GM23338 (cell line): ENCODE measurements around the gene CASK. TPM values are rescaled to one million over a fixed set of nuclear protein-coding genes. Genes with fewer than 3 reads are reported as not detected.

Experiments used
- ATAC-seq: fragments of 200-7000 bp; cut with Tn5 transposase; 3 replicates; pipeline ENCODE4 v1.9.1; 2020
- DNase-seq: peaks from one replicate; pipeline ENCODE4 v3.0.0-alpha.2; 2015; ENCODE audit warnings: low spot score
- H2AFZ ChIP-seq: fragments of 200-600 bp; sonication (generic); 2 replicates; pipeline ENCODE4 v1.8.0; 2016; ENCODE audit warnings: antibody characterized with exemption, mild to moderate bottlenecking, moderate library complexity
- H3F3A ChIP-seq: fragments of 200-600 bp; sonication (generic); replicated peaks from 2 replicates; pipeline ENCODE4 v1.8.0; 2017; ENCODE audit warnings: antibody characterized with exemption, mixed run types, low read depth
- H3K27ac ChIP-seq: fragments of 200-600 bp; sonication (generic); 2 replicates; pipeline ENCODE4 v1.6.1; 2016; ENCODE audit warnings: low read depth
- H3K27me3 ChIP-seq: fragments of 200-600 bp; sonication (generic); 2 replicates; pipeline ENCODE4 v1.8.0; 2016; ENCODE audit warnings: mild to moderate bottlenecking, mixed run types, moderate library complexity; ENCODE audit not compliant: insufficient read depth
- H3K36me3 ChIP-seq: fragments of 200-600 bp; sonication (generic); 2 replicates; pipeline ENCODE4 v1.8.0; 2016; ENCODE audit warnings: mild to moderate bottlenecking; ENCODE audit not compliant: insufficient read depth
- H3K4me1 ChIP-seq: fragments of 200-600 bp; sonication (generic); 2 replicates; pipeline ENCODE4 v1.8.0; 2016; ENCODE audit warnings: mild to moderate bottlenecking, moderate library complexity; ENCODE audit not compliant: insufficient read depth
- H3K4me2 ChIP-seq: fragments of 200-600 bp; sonication (generic); 2 replicates; pipeline ENCODE4 v1.7.1; 2017; ENCODE audit warnings: mixed run types
- H3K4me3 ChIP-seq: fragments of 200-600 bp; sonication (generic); 2 replicates; pipeline ENCODE4 v1.6.1; 2016; ENCODE audit warnings: mixed run types
- H3K79me2 ChIP-seq: fragments of 200-600 bp; sonication (generic); replicated peaks from 2 replicates; pipeline ENCODE4 v1.8.0; 2017; ENCODE audit warnings: mild to moderate bottlenecking; ENCODE audit not compliant: insufficient read depth
- H3K9me2 ChIP-seq: fragments of 200-600 bp; sonication (generic); 2 replicates; pipeline ENCODE4 v1.8.0; 2017; ENCODE audit not compliant: insufficient read depth
- H4K20me1 ChIP-seq: fragments of 200-600 bp; sonication (generic); replicated peaks from 2 replicates; pipeline ENCODE4 v1.8.0; 2017; ENCODE audit warnings: mild to moderate bottlenecking; ENCODE audit not compliant: insufficient read depth
- H3K27ac Mint-ChIP-seq: 2 replicates; pipeline ENCODE4 v1.8.0; 2020; ENCODE audit warnings: inconsistent platforms, mild to moderate bottlenecking, moderate library complexity, mixed read lengths
- H3K27me3 Mint-ChIP-seq: 3 replicates; pipeline ENCODE4 v1.8.0; 2022; ENCODE audit warnings: low read depth, mild to moderate bottlenecking, moderate library complexity, mixed read lengths, inconsistent platforms; ENCODE audit not compliant: insufficient read depth, poor library complexity
- H3K36me3 Mint-ChIP-seq: 3 replicates; pipeline ENCODE4 v1.8.0; 2021; ENCODE audit warnings: low read depth, mild to moderate bottlenecking, inconsistent platforms, moderate library complexity, mixed read lengths
- H3K4me1 Mint-ChIP-seq: 3 replicates; pipeline ENCODE4 v1.8.0; 2020; ENCODE audit warnings: mild to moderate bottlenecking, inconsistent platforms, mixed read lengths
- H3K4me3 Mint-ChIP-seq: 3 replicates; pipeline ENCODE4 v1.8.0; 2021; ENCODE audit warnings: moderate library complexity, mild to moderate bottlenecking, inconsistent platforms, mixed read lengths
- H3K9me3 Mint-ChIP-seq: 3 replicates; pipeline ENCODE4 v1.8.0; 2020; ENCODE audit warnings: moderate library complexity, mild to moderate bottlenecking, inconsistent platforms, mixed read lengths
- CREB1 ChIP-seq: fragments of 250-450 bp; sonication (Bioruptor Pico); IDR thresholded peaks from 2 replicates; pipeline ENCODE4 v1.5.0; 2020; ENCODE audit warnings: low read depth, mild to moderate bottlenecking, moderate library complexity
- EZH2 ChIP-seq: fragments of 200-600 bp; sonication (generic); IDR thresholded peaks from one replicate; pipeline ENCODE4 v1.8.0; 2017; ENCODE audit warnings: antibody characterized with exemption, mild to moderate bottlenecking, low read depth; ENCODE audit not compliant: unreplicated experiment
- EZH2phosphoT487 ChIP-seq: fragments of 200-600 bp; sonication (generic); IDR thresholded peaks from one replicate; pipeline ENCODE4 v1.8.1; 2018; ENCODE audit warnings: antibody characterized with exemption; ENCODE audit not compliant: unreplicated experiment
- JUNB ChIP-seq: IDR thresholded peaks from one replicate; pipeline ENCODE4 v1.6.1; 2016; ENCODE audit warnings: antibody characterized with exemption; ENCODE audit not compliant: unreplicated experiment
- NANOG ChIP-seq: IDR thresholded peaks from 2 replicates; pipeline ENCODE4 v1.6.1; 2016; ENCODE audit warnings: antibody characterized with exemption, borderline replicate concordance
- POLR2AphosphoS5 ChIP-seq: IDR thresholded peaks from 2 replicates; pipeline ENCODE4 v1.6.1; 2016; ENCODE audit warnings: antibody characterized with exemption, low read depth
- STAT1 ChIP-seq: IDR thresholded peaks from one replicate; pipeline ENCODE4 v1.6.1; 2016; ENCODE audit warnings: antibody characterized with exemption; ENCODE audit not compliant: unreplicated experiment
- ZNF114 ChIP-seq: fragments of 250-450 bp; sonication (Bioruptor Pico); IDR thresholded peaks from 2 replicates; pipeline ENCODE4 v1.5.0; 2020; ENCODE audit warnings: mild to moderate bottlenecking, moderate library complexity
- ZNF331 ChIP-seq: fragments of 250-450 bp; sonication (Bioruptor Pico); IDR thresholded peaks from 2 replicates; pipeline ENCODE4 v1.5.0; 2020; ENCODE audit warnings: low read depth, mild to moderate bottlenecking, moderate library complexity
- polyA plus RNA-seq: library from polyadenylated mRNA; unstranded; fragments of >200 nt; fragmentation: Nextera tagmentation; extraction: Ambion mirVana; gene quantifications from 2 replicates; pipeline ENCODE4 v1.2.1, GENCODE V29; 2016
- total RNA-seq: library from RNA; depleted of rRNA; stranded (reverse); fragments of >200 nt; shearing (Covaris generic); gene quantifications from 2 replicates; pipeline ENCODE4 v1.2.3, GENCODE V29; 2014
- TF ChIP-seq, protein P1 (sequence below): fragments of 250-450 bp; sonication (Bioruptor Pico); IDR thresholded peaks from 2 replicates; pipeline ENCODE4 v1.5.0; 2020; ENCODE audit warnings: mild to moderate bottlenecking, moderate library complexity
- TF ChIP-seq, protein P2 (sequence below): IDR thresholded peaks from 2 replicates; pipeline ENCODE4 v1.6.1; 2016; ENCODE audit warnings: antibody characterized with exemption
- TF ChIP-seq, protein P3 (sequence below), 2 experiments: fragments of 200-600 bp in 1 of 2; sonication (generic) in 1 of 2; conservative IDR thresholded peaks; 2 replicates each; pipeline versions ENCODE4 v1.5.1 to v1.6.1; 2016 to 2017; ENCODE audit warnings: antibody characterized with exemption in 2 of 2, low read depth in 2 of 2, mild to moderate bottlenecking in 2 of 2, moderate library complexity in 1 of 2
- TF ChIP-seq, protein P4 (sequence below): IDR thresholded peaks from one replicate; pipeline ENCODE4 v1.6.1; 2018; ENCODE audit warnings: antibody characterized with exemption; ENCODE audit not compliant: unreplicated experiment

CASK gene
- total and polyA plus RNA-seq, 2 experiments from 2014 or later, result 15.3 to 44.4 TPM

DNA sequence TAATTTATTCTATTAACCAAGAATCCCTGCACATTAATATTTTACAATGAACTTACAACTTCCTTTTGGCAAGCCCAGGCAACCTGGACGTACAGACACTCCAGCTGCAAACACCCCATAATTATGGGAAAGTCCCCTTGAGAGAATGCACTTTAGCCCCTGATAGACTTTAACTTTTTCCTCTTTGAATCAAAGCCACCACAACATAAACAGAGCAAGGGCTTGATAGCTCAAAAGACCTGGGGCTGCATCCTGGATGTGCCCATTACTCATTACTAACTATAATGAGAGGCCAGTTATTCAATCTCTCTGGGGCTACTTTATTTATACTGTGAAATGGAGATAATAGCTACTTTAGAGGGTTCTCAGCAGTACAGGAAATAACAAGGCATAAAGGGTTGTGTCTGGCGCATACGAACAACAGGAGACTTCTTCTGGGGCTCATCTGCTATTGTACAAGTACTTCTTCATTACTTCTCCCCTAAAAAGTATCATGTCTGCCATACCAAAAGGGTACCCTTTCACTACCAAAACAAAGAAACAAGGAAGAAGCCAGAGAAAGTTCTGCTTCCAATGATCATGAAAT is 54.9 kb downstream of the CASK start:
- Histone ChIP-seq H3F3A (no peaks in the 10 kb centered on the region), H3K27me3 (no peaks in the 10 kb centered on the region), H3K79me2 (peaks cover 51% of the 10 kb centered on the region), H2AFZ (no peak overlapping the region), H4K20me1 (no peaks in the 10 kb centered on the region), H3K4me3 (no peak overlapping the region), H3K36me3 (no peaks in the 10 kb centered on the region), H3K9me2 (no peaks in the 10 kb centered on the region), H3K27ac (no peak overlapping the region), H3K4me1 (no peaks in the 10 kb centered on the region), H3K4me2 (no peak overlapping the region)
- H3K9me3 Mint-ChIP-seq, result no peaks in the 10 kb centered on the region
- H3K4me3 Mint-ChIP-seq, result no peak overlapping the region
- DNase-seq, result no peak
- no peak for ATAC-seq
- TF ChIP-seq JUNB (no peak), EZH2 (no peak), NANOG (no peak), EZH2phosphoT487 (no peak), ZNF114 (CRISPR knock-in tag) (no peak), CREB1 (CRISPR knock-in tag) (no peak), STAT1 (no peak), ZNF331 (CRISPR knock-in tag) (no peak), POLR2AphosphoS5 (no peak)
- TF ChIP-seq, protein P1, sequence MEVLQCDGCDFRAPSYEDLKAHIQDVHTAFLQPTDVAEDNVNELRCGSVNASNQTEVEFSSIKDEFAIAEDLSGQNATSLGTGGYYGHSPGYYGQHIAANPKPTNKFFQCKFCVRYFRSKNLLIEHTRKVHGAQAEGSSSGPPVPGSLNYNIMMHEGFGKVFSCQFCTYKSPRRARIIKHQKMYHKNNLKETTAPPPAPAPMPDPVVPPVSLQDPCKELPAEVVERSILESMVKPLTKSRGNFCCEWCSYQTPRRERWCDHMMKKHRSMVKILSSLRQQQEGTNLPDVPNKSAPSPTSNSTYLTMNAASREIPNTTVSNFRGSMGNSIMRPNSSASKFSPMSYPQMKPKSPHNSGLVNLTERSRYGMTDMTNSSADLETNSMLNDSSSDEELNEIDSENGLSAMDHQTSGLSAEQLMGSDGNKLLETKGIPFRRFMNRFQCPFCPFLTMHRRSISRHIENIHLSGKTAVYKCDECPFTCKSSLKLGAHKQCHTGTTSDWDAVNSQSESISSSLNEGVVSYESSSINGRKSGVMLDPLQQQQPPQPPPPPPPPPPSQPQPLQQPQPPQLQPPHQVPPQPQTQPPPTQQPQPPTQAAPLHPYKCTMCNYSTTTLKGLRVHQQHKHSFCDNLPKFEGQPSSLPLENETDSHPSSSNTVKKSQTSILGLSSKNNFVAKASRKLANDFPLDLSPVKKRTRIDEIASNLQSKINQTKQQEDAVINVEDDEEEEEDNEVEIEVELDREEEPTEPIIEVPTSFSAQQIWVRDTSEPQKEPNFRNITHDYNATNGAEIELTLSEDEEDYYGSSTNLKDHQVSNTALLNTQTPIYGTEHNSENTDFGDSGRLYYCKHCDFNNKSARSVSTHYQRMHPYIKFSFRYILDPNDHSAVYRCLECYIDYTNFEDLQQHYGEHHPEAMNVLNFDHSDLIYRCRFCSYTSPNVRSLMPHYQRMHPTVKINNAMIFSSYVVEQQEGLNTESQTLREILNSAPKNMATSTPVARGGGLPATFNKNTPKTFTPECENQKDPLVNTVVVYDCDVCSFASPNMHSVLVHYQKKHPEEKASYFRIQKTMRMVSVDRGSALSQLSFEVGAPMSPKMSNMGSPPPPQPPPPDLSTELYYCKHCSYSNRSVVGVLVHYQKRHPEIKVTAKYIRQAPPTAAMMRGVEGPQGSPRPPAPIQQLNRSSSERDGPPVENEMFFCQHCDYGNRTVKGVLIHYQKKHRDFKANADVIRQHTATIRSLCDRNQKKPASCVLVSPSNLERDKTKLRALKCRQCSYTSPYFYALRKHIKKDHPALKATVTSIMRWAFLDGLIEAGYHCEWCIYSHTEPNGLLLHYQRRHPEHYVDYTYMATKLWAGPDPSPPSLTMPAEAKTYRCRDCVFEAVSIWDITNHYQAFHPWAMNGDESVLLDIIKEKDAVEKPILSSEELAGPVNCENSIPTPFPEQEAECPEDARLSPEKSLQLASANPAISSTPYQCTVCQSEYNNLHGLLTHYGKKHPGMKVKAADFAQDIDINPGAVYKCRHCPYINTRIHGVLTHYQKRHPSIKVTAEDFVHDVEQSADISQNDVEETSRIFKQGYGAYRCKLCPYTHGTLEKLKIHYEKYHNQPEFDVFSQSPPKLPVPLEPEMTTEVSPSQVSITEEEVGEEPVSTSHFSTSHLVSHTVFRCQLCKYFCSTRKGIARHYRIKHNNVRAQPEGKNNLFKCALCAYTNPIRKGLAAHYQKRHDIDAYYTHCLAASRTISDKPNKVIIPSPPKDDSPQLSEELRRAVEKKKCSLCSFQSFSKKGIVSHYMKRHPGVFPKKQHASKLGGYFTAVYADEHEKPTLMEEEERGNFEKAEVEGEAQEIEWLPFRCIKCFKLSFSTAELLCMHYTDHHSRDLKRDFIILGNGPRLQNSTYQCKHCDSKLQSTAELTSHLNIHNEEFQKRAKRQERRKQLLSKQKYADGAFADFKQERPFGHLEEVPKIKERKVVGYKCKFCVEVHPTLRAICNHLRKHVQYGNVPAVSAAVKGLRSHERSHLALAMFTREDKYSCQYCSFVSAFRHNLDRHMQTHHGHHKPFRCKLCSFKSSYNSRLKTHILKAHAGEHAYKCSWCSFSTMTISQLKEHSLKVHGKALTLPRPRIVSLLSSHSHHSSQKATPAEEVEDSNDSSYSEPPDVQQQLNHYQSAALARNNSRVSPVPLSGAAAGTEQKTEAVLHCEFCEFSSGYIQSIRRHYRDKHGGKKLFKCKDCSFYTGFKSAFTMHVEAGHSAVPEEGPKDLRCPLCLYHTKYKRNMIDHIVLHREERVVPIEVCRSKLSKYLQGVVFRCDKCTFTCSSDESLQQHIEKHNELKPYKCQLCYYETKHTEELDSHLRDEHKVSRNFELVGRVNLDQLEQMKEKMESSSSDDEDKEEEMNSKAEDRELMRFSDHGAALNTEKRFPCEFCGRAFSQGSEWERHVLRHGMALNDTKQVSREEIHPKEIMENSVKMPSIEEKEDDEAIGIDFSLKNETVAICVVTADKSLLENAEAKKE (CRISPR knock-in tag), result no peak
- TF ChIP-seq, protein P2, sequence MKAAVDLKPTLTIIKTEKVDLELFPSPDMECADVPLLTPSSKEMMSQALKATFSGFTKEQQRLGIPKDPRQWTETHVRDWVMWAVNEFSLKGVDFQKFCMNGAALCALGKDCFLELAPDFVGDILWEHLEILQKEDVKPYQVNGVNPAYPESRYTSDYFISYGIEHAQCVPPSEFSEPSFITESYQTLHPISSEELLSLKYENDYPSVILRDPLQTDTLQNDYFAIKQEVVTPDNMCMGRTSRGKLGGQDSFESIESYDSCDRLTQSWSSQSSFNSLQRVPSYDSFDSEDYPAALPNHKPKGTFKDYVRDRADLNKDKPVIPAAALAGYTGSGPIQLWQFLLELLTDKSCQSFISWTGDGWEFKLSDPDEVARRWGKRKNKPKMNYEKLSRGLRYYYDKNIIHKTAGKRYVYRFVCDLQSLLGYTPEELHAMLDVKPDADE, result no peak
- TF ChIP-seq, protein P3, sequence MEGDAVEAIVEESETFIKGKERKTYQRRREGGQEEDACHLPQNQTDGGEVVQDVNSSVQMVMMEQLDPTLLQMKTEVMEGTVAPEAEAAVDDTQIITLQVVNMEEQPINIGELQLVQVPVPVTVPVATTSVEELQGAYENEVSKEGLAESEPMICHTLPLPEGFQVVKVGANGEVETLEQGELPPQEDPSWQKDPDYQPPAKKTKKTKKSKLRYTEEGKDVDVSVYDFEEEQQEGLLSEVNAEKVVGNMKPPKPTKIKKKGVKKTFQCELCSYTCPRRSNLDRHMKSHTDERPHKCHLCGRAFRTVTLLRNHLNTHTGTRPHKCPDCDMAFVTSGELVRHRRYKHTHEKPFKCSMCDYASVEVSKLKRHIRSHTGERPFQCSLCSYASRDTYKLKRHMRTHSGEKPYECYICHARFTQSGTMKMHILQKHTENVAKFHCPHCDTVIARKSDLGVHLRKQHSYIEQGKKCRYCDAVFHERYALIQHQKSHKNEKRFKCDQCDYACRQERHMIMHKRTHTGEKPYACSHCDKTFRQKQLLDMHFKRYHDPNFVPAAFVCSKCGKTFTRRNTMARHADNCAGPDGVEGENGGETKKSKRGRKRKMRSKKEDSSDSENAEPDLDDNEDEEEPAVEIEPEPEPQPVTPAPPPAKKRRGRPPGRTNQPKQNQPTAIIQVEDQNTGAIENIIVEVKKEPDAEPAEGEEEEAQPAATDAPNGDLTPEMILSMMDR (conservative IDR thresholded peaks at IDR 0.05; ENCODE audit: low read depth in 2 of 2), result no peak
- TF ChIP-seq, protein P4, sequence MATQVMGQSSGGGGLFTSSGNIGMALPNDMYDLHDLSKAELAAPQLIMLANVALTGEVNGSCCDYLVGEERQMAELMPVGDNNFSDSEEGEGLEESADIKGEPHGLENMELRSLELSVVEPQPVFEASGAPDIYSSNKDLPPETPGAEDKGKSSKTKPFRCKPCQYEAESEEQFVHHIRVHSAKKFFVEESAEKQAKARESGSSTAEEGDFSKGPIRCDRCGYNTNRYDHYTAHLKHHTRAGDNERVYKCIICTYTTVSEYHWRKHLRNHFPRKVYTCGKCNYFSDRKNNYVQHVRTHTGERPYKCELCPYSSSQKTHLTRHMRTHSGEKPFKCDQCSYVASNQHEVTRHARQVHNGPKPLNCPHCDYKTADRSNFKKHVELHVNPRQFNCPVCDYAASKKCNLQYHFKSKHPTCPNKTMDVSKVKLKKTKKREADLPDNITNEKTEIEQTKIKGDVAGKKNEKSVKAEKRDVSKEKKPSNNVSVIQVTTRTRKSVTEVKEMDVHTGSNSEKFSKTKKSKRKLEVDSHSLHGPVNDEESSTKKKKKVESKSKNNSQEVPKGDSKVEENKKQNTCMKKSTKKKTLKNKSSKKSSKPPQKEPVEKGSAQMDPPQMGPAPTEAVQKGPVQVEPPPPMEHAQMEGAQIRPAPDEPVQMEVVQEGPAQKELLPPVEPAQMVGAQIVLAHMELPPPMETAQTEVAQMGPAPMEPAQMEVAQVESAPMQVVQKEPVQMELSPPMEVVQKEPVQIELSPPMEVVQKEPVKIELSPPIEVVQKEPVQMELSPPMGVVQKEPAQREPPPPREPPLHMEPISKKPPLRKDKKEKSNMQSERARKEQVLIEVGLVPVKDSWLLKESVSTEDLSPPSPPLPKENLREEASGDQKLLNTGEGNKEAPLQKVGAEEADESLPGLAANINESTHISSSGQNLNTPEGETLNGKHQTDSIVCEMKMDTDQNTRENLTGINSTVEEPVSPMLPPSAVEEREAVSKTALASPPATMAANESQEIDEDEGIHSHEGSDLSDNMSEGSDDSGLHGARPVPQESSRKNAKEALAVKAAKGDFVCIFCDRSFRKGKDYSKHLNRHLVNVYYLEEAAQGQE, result no peak
- H3K27me3 Mint-ChIP-seq, result no peaks in the 10 kb centered on the region
- no peaks in the 10 kb centered on the region for H3K36me3 Mint-ChIP-seq
- H3K4me1 Mint-ChIP-seq, result peaks cover 15% of the 10 kb centered on the region
- no peak overlapping the region; the same call in 1 of the 2 replicates for H3K27ac Mint-ChIP-seq
